ENCODE measurements around the gene RAP1GAP2.

The RAP1GAP2 gene

GRCh38 chr17:3005696-3006095 is 209.5 kb downstream of the RAP1GAP2 start:
- H3K4me3 ChIP-seq (ENCODE audit: low read depth, low read length), result no peak overlapping the region
- DNase-seq (ENCODE audit: low read depth), result no peak
- TF ChIP-seq CTCF (conservative IDR thresholded peaks at IDR 0.05; ENCODE audit: low read depth, low read length), result no peak

- no peak for DNase-seq (ENCODE audit: low read depth)
- H3K4me3 ChIP-seq (ENCODE audit: low read depth, low read length), result no peak overlapping the region
- TF ChIP-seq CTCF (conservative IDR thresholded peaks at IDR 0.05; ENCODE audit: low read depth, low read length), result no peak
Measured at GRCh38 chr17:3006801-3007200, 210.6 kb downstream of the RAP1GAP2 start.

GRCh38 chr17:3007651-3008121 is 211.4 kb downstream of the RAP1GAP2 start:
- H3K4me3 ChIP-seq (ENCODE audit: low read depth, low read length), result no peak overlapping the region
- TF ChIP-seq CTCF (conservative IDR thresholded peaks at IDR 0.05; ENCODE audit: low read depth, low read length), result no peak
- no peak for DNase-seq (ENCODE audit: low read depth)

GRCh38 chr17:3008336-3009288 is 212.4 kb downstream of the RAP1GAP2 start:
- DNase-seq (ENCODE audit: low read depth), result no peak
- H3K4me3 ChIP-seq (ENCODE audit: low read depth, low read length), result no peak overlapping the region
- no peak for TF ChIP-seq CTCF (conservative IDR thresholded peaks at IDR 0.05; ENCODE audit: low read depth, low read length)

- H3K4me3 ChIP-seq (ENCODE audit: low read depth, low read length), result no peak overlapping the region
- no peak for DNase-seq (ENCODE audit: low read depth)
- no peak for TF ChIP-seq CTCF (conservative IDR thresholded peaks at IDR 0.05; ENCODE audit: low read depth, low read length)
Measured at GRCh38 chr17:3009411-3009920, 213.2 kb downstream of the RAP1GAP2 start.

GRCh38 chr17:3011891-3012290 is 215.7 kb downstream of the RAP1GAP2 start:
- DNase-seq (ENCODE audit: low read depth), result no peak
- no peak overlapping the region for H3K4me3 ChIP-seq (ENCODE audit: low read depth, low read length)
- no peak for TF ChIP-seq CTCF (conservative IDR thresholded peaks at IDR 0.05; ENCODE audit: low read depth, low read length)

All from choroid plexus epithelial cell (primary cell).